Measurements from ENCODE around the gene GAD2.

The GAD2 gene

DNA sequence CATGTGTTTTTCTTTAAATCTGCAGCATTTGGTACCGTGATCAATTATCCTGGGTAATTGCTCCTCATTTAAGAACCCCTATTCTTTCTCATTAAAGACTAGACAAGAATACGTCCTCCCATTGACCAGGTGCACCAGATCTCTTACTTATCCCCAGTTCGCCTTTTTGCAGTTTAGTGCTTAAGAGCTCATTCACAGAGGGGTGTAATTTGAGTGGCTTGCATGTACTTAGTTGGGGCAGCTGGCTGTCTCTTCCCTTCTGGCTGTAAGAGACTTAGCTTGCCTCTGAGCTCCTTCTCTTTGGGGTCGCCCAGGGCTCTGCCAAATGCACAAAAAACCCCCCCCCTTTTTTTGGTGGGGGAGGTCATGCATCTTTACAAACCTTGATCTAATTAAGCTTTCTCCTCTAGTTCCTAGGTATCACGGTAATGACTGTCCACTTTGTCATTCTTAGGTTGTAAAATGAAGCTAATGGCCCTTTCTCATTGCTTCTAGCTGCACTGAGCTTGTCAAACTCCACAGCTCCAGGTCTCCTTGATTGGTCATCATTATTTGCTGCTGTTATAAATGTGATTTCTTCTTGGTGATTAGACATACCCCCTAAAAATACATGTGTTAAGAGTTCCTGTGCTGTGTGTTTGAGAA, 26.3 kb downstream of the GAD2 start:
- TF ChIP-seq, protein P1, sequence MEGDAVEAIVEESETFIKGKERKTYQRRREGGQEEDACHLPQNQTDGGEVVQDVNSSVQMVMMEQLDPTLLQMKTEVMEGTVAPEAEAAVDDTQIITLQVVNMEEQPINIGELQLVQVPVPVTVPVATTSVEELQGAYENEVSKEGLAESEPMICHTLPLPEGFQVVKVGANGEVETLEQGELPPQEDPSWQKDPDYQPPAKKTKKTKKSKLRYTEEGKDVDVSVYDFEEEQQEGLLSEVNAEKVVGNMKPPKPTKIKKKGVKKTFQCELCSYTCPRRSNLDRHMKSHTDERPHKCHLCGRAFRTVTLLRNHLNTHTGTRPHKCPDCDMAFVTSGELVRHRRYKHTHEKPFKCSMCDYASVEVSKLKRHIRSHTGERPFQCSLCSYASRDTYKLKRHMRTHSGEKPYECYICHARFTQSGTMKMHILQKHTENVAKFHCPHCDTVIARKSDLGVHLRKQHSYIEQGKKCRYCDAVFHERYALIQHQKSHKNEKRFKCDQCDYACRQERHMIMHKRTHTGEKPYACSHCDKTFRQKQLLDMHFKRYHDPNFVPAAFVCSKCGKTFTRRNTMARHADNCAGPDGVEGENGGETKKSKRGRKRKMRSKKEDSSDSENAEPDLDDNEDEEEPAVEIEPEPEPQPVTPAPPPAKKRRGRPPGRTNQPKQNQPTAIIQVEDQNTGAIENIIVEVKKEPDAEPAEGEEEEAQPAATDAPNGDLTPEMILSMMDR (IDR thresholded peaks at IDR 0.05; ENCODE audit: low read depth, low read length) = no peak
- no peak overlapping the region for H3K4me3 ChIP-seq (ENCODE audit: low read depth, low read length)

DNA sequence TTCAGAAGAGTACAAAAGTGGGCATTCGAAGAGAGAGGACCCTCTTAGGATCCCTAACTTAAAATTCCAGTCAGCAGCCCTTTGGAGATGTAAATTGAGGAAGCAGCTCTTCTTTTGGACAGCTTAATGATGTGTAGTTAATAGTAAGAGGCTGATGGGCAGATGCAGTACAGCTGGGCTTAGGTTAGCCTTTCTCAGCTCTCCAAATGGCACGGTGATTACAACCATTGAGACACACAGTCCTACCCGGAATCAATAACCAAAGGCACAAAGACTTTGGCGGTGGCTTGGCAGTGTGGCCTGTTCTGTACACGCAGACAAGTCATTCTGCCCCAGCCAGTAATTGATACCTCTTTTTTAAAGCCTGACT, 26.8 kb downstream of the GAD2 start:
- no peak overlapping the region for H3K4me3 ChIP-seq (ENCODE audit: low read depth, low read length)
- TF ChIP-seq, protein P1 (IDR thresholded peaks at IDR 0.05; ENCODE audit: low read depth, low read length) = no peak

DNA sequence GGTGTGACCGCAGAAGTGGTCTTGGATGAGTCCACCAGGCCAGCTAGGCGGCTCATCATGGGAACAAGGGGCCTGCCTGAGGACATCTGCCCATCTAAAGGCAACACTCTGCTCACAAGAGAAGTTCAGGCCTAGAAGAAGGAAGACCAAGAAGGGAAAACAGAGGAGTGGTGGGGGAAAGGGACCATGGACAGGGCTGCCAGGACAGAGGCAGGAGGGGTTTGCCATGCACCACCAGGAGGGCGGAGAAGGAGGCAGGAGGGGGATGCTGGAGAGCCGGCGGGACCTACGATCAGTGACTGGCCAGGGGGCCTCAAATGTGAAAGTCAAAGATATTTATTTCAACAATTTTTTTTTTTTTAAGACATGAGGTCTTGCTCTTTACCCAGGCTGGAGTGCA, 33.1 kb downstream of the GAD2 start:
- H3K4me3 ChIP-seq (ENCODE audit: low read depth, low read length) = no peak overlapping the region
- TF ChIP-seq, protein P1 (IDR thresholded peaks at IDR 0.05; ENCODE audit: low read depth, low read length) = no peak

DNA sequence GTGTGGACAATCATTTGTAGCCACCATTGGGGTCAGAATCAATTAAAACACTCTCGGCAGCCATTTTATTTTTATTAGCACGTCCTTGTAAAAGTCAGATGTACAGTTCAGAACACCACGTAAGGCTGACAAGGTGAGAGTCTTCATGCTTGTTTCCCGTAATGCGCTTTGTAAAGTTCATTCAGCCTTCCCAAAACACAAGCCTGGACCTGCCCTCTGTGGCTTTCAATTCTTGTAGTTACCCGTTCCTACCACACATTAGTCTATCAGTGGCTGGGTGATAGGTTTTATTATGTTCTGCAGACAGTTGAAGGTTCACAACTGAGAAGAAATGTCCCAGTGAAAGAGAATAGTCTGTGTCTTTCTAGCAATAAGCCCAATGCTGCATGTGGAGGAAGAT, 35.4 kb downstream of the GAD2 start:
- TF ChIP-seq, protein P1 (IDR thresholded peaks at IDR 0.05; ENCODE audit: low read depth, low read length) = no peak

DNA sequence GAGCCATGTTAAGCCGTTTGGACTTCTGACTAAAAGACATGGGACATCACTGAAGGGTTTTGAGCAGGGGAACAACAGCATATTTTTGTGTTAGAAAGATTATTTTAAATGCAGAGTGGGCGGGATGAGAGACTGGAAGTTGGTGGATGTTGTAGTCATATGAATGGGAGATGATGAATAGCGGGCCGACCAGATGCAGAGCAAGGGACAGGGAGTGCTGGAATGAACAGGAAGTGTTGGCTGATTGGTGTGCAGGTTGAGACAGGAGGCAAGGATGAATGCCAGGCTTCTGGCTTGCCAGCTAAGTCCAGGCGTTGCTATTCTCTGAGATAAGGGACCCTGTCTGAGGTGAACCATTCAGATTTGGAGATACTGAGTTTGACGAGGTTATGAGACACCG, 38.0 kb downstream of the GAD2 start:
- TF ChIP-seq, protein P1 (IDR thresholded peaks at IDR 0.05; ENCODE audit: low read depth, low read length) = no peak
- no peak overlapping the region for H3K4me3 ChIP-seq (ENCODE audit: low read depth, low read length)

More for the DNA sequence above, 35.4 kb downstream of the GAD2 start:
- no peak overlapping the region for H3K4me3 ChIP-seq (ENCODE audit: low read depth, low read length)

DNA sequence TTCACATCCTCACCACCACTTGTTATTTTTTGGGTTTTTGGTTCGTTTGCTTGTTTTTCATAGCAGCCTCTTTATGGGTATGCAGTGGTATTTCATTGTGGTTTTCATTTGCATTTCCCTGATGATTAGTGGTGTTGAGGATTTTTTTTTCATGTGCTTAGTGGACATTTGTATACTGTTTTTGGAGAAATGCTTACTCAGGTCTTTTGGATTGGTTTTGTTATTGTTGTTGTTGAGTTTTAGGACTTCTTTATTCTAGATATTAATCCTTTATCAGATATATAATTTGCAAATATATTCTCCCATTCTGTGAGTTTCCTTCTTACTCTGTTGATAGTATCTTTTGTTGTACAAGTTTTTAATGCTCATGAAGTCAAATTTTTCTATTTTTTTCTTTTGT, 42.8 kb downstream of the GAD2 start:
- TF ChIP-seq, protein P1 (IDR thresholded peaks at IDR 0.05; ENCODE audit: low read depth, low read length) = no peak
- no peak overlapping the region for H3K4me3 ChIP-seq (ENCODE audit: low read depth, low read length)

DNA sequence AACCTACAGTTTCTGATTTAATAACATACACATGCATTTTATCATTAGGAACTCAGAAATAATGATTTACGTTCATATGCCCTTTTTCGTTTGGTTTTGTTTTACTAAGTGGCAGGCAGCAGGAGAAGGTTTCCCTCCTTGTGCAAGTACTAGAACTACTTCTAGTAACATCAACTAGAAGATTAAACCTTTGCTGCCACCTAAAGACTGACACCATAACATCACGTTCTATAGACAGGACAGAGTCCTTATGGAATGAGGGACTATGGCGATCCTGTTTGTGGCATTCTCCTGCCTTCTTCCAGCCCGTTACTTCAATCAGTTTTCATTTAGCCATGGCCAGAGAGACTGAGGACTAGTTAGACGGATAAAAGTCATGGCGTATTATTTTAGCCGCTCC, 53.2 kb downstream of the GAD2 start:
- TF ChIP-seq, protein P1 (IDR thresholded peaks at IDR 0.05; ENCODE audit: low read depth, low read length) = no peak
- no peak overlapping the region for H3K4me3 ChIP-seq (ENCODE audit: low read depth, low read length)

All from WI38 (cell line).